Transverse colon (tissue), 4 donors: ENCODE measurements around the gene C16orf92.

Source experiments
- EP300 ChIP-seq: sonication (generic); formaldehyde crosslinking; IDR thresholded peaks from one replicate; pipeline ENCODE4 v1.6.1; 2017; ENCODE audit warnings: antibody characterized with exemption, low read depth
- POLR2AphosphoS5 ChIP-seq, 3 donors: sonication (generic); formaldehyde crosslinking; IDR thresholded peaks; one replicate each; pipeline ENCODE4 v1.6.1; 2016; ENCODE audit warnings: antibody characterized with exemption in 3 of 3
- TF ChIP-seq, protein P1 (sequence below), 5 experiments: fragments of 200-600 bp in 3 of 5; fragments of 450-650 bp in 2 of 5; sonication (generic) in 3 of 5; IDR thresholded peaks; 1 replicate in 2 of 5; 2 replicates in 3 of 5; pipeline ENCODE4 v1.5.1; 2016 to 2017; ENCODE audit warnings: antibody characterized with exemption in 5 of 5, inconsistent platforms in 3 of 5, mild to moderate bottlenecking in 2 of 5, moderate library complexity in 1 of 5

DNA sequence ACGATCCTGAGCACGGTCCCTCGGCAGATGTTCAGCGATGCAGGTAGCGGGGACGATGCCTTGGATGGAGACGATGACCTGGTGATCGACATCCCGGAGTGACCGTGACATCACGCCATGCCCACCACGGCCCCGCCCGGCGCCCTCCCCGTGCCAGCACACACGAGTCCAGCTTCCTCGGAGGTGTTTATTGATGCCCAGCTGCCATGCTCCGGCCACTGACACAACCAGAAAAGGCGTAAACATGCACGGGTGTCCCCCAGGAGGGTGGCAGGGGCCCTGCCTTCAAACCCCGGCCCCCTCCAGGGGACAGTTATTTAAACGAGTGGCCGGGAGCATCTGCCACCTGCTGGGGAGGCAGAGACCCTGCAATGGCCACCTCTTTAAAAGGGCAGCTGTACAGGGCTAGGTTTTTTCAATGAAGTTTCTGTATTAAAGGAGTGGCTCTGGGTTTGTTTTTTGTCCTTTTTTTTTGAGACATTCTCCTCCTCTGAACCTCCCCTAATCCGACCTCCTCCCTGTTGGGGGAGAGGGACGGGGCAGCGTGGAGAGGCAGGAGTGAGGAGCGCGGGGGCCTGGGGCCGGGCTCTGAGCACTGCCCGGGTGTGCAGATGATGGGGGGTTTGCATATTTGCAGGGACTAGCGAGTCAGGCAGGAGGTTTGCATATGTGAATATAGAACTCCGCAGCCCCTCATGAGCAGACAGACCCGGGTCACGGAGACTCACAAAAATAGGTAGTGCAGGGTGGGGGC lies 17.5 kb upstream of the C16orf92 start:
- TF ChIP-seq, protein P1, sequence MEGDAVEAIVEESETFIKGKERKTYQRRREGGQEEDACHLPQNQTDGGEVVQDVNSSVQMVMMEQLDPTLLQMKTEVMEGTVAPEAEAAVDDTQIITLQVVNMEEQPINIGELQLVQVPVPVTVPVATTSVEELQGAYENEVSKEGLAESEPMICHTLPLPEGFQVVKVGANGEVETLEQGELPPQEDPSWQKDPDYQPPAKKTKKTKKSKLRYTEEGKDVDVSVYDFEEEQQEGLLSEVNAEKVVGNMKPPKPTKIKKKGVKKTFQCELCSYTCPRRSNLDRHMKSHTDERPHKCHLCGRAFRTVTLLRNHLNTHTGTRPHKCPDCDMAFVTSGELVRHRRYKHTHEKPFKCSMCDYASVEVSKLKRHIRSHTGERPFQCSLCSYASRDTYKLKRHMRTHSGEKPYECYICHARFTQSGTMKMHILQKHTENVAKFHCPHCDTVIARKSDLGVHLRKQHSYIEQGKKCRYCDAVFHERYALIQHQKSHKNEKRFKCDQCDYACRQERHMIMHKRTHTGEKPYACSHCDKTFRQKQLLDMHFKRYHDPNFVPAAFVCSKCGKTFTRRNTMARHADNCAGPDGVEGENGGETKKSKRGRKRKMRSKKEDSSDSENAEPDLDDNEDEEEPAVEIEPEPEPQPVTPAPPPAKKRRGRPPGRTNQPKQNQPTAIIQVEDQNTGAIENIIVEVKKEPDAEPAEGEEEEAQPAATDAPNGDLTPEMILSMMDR (IDR thresholded peaks at IDR 0.05), result peak; percentile 83 to 87 (median 85)
- TF ChIP-seq EP300, result no peak
- peak in 1 of 3 donors; percentile 5 for TF ChIP-seq POLR2AphosphoS5 (IDR thresholded peaks at IDR 0.05)
